AG04449 (cell line): ENCODE data around the gene NOL12.
A peak's percentile ranks its signal among the peaks of the same experiment; 100 is the strongest.

Experiments used
- CTCF ChIA-PET: fragments of 350-600 bp; formaldehyde crosslinking; extraction: SDS; loops from one replicate; lab custom pipeline; 2021; ENCODE audit warnings: antibody characterized with exemption; lab: Yijun Ruan, JAX
- POLR2A ChIA-PET: fragments of 400-600, 350-600 bp; formaldehyde crosslinking; extraction: SDS; loops from one replicate; lab custom pipeline; 2020; ENCODE audit warnings: antibody characterized with exemption, inconsistent platforms; lab: Yijun Ruan, JAX
- DNase-seq: peaks from one replicate; pipeline ENCODE4 v3.0.0-alpha.2; 2010; ENCODE audit warnings: low read depth, low spot score
- H3K4me3 ChIP-seq: 2 replicates; pipeline ENCODE4 v1.5.1; 2011; ENCODE audit warnings: low read depth, mild to moderate bottlenecking, control low read depth, low read length
- CTCF ChIP-seq: IDR thresholded peaks from one replicate; pipeline ENCODE4 v1.5.1; 2011; ENCODE audit warnings: mild to moderate bottlenecking, moderate library complexity, low read length, control low read depth, inconsistent platforms; ENCODE audit not compliant: insufficient read depth; ENCODE audit errors: missing control alignments

Gene NOL12

GRCh38 chr22:37740455-37741311, 54.5 kb downstream of the NOL12 start:
- CTCF ChIA-PET, result interaction anchor here (0.8 to 1.1 kb wide), 3 partner anchors 12 to 106 kb away, joined by 3 to 4 read pairs (median 3); no protein-coding TSS in a partner anchor

GRCh38 chr22:37741312-37741795, 55.2 kb downstream of the NOL12 start:
- no peak overlapping the region for H3K4me3 ChIP-seq
- ChIA-PET CTCF (interaction anchor here (0.8 to 1.6 kb wide), 5 partner anchors 12 to 108 kb away, joined by 3 to 4 read pairs (median 3); no protein-coding TSS in a partner anchor), POLR2A (interaction anchor here (0.6 to 1.4 kb wide), 6 partner anchors 8 to 66 kb away, joined by 3 to 9 read pairs (median 3); partner anchors contain the start of gene LGALS1)
- DNase-seq, result peak; percentile 79
- TF ChIP-seq CTCF, result no peak

More at GRCh38 chr22:37740455-37741311, 54.5 kb downstream of the NOL12 start:
- DNase-seq, result no peak
- no peak overlapping the region for H3K4me3 ChIP-seq
- POLR2A ChIA-PET, result interaction anchor here (0.6 to 1.4 kb wide), 6 partner anchors 9 to 66 kb away, joined by 3 to 9 read pairs (median 3); partner anchors contain the start of gene LGALS1
- TF ChIP-seq CTCF, result no peak

- TF ChIP-seq CTCF, result no peak
- H3K4me3 ChIP-seq, result no peak overlapping the region
- CTCF ChIA-PET, result interaction anchor here (0.9 to 1.6 kb wide), 4 partner anchors 47 to 109 kb away, joined by 3 to 4 read pairs (median 3); no protein-coding TSS in a partner anchor
- POLR2A ChIA-PET, result no interaction called here
- peak; percentile 45 for DNase-seq
Observed at GRCh38 chr22:37742376-37743171, 56.4 kb downstream of the NOL12 start.
